ENCODE data around the gene LPAR2. TPM values are rescaled to one million over a fixed set of nuclear protein-coding genes. Genes with fewer than 3 reads are reported as not detected.

LPAR2 gene
- polyA plus RNA-seq, 2 of the 4 experiments (the other 2 are of a cell fraction), result 1.5 to 3.8 TPM

DNA sequence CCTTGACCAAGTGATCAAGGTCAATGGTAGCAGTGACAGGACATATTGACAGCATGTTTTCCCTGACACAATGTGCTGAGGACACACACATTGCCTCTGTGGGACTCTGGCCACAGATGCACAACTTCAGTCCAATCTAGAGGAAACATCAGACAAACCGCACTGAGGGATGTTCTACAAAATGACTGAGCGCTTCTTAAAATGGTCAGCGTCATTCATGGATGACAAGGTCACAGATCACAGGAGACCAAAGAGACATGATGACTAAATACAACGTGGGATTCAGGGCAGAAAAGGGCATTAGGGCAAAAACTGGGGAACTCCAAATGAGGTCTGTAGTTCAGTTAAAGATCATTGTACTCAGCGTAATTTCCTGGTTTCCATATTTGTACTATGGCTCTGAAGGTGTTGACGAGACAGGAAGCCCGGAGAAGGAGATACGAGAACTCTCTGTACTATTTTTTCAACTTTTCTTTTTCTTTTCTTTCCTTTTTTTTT, 30.2 kb downstream of the LPAR2 start:
- H3K4me1 ChIP-seq, result no peaks in the 10 kb centered on the region
- ChIA-PET POLR2A (interaction anchor here (0.7 kb wide), 1 partner anchor 180 kb away, joined by 4 read pairs; no protein-coding TSS in a partner anchor), CTCF (interaction anchor here (0.9 kb wide), 1 partner anchor 9 kb away, joined by 4 read pairs; no protein-coding TSS in a partner anchor)
- no peak for ATAC-seq
- no peak for DNase-seq (ENCODE audit: low read depth in 1 of 2, low spot score in 1 of 2)
- no peak overlapping the region for H3K4me3 ChIP-seq
- FAIRE-seq, result no peak
- no peaks in the 10 kb centered on the region for H3K9me3 ChIP-seq
- no peak overlapping the region for H3K27ac ChIP-seq
- WGBS (ENCODE audit: missing lambda C conversion rate), result 86% methylated on average over 8 of the region's 8 CpGs
- TF ChIP-seq, protein P1, sequence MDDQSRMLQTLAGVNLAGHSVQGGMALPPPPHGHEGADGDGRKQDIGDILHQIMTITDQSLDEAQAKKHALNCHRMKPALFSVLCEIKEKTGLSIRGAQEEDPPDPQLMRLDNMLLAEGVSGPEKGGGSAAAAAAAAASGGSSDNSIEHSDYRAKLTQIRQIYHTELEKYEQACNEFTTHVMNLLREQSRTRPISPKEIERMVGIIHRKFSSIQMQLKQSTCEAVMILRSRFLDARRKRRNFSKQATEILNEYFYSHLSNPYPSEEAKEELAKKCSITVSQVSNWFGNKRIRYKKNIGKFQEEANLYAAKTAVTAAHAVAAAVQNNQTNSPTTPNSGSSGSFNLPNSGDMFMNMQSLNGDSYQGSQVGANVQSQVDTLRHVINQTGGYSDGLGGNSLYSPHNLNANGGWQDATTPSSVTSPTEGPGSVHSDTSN (IDR thresholded peaks at IDR 0.05), result no peak
- TF ChIP-seq, protein P2, sequence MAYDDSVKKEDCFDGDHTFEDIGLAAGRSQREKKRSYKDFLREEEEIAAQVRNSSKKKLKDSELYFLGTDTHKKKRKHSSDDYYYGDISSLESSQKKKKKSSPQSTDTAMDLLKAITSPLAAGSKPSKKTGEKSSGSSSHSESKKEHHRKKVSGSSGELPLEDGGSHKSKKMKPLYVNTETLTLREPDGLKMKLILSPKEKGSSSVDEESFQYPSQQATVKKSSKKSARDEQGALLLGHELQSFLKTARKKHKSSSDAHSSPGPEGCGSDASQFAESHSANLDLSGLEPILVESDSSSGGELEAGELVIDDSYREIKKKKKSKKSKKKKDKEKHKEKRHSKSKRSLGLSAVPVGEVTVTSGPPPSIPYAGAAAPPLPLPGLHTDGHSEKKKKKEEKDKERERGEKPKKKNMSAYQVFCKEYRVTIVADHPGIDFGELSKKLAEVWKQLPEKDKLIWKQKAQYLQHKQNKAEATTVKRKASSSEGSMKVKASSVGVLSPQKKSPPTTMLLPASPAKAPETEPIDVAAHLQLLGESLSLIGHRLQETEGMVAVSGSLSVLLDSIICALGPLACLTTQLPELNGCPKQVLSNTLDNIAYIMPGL (CRISPR knock-in tag; IDR thresholded peaks at IDR 0.05; ENCODE audit: borderline replicate concordance), result no peak
- TF ChIP-seq MAFK (IDR thresholded peaks at IDR 0.05; ENCODE audit: partially characterized antibody), result no peak
- no peak for TF ChIP-seq ZC3H11A (IDR thresholded peaks at IDR 0.05)
- H3K4me2 ChIP-seq, result no peak overlapping the region

DNA sequence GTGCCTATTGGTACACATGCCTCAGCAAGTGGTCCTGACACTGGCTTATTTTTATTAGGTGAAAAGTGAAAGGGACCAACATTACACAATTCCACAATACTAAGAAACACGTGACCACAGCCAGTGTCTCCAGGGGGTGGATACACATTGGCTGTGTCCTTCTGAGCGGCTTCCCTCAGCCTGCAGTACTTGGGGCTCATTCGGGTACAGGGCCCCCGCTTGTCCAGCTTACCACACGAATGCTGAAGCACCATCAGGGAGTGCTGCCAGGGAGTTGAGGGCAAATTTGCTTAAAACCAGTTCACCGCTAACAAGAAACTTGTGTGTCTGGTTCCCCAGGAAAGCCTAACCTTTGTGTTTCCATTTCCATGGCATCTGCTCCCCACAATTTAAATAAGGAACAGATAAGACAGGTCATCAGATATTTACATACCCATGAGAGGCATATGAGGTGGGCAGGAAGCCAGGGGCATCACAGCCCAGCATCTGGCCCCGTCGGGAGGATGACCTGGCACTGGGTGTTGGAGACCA, 32.8 kb downstream of the LPAR2 start:
- TF ChIP-seq ZC3H11A (IDR thresholded peaks at IDR 0.05) (no peak), BHLHE40 (IDR thresholded peaks at IDR 0.05; ENCODE audit: low read depth, low read length) (no peak), RNF2 (IDR thresholded peaks at IDR 0.05; ENCODE audit: borderline replicate concordance, low read depth) (no peak)
- TF ChIP-seq, protein P3, sequence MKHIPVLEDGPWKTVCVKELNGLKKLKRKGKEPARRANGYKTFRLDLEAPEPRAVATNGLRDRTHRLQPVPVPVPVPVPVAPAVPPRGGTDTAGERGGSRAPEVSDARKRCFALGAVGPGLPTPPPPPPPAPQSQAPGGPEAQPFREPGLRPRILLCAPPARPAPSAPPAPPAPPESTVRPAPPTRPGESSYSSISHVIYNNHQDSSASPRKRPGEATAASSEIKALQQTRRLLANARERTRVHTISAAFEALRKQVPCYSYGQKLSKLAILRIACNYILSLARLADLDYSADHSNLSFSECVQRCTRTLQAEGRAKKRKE (CRISPR knock-in tag; IDR thresholded peaks at IDR 0.05; ENCODE audit: low read depth), result no peak
- Histone ChIP-seq H3K4me3 (no peak overlapping the region), H3K4me1 (peaks cover 12% of the 10 kb centered on the region), H3K4me2 (no peak overlapping the region), H3K27ac (no peak overlapping the region), H3K9me3 (no peaks in the 10 kb centered on the region)
- ChIA-PET POLR2A (no interaction called here), CTCF (no interaction called here)
- 59% methylated on average over 7 of the region's 8 CpGs for WGBS (ENCODE audit: missing lambda C conversion rate)
- no peak for FAIRE-seq
- no peak for DNase-seq (ENCODE audit: low read depth in 1 of 2, low spot score in 1 of 2)
- no peak for ATAC-seq

DNA sequence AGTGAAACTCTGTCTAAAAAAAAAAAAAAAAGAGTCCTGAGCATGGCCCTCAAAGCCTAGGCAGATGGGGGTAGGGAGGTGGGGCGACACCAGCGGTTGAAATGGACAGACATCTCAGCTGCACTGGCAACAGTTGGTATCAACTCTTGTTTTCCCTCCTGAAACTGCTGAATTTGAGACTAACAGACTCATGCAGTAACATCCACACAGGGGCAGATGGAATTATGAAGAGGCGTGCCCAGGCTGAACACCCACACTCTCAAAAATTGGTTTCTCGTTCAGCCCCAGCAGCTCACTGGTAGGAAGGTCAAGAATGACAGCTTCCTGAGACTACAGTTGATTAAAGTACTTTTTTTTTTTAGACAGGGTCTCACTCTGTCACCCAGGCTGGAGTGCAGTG, 33.6 kb downstream of the LPAR2 start:
- peaks cover 12% of the 10 kb centered on the region for H3K4me1 ChIP-seq
- CTCF ChIA-PET, result no interaction called here
- no peak for TF ChIP-seq FOSB (CRISPR knock-in tag; IDR thresholded peaks at IDR 0.05)
- no peak for TF ChIP-seq ZC3H11A (IDR thresholded peaks at IDR 0.05)
- TF ChIP-seq, protein P4, sequence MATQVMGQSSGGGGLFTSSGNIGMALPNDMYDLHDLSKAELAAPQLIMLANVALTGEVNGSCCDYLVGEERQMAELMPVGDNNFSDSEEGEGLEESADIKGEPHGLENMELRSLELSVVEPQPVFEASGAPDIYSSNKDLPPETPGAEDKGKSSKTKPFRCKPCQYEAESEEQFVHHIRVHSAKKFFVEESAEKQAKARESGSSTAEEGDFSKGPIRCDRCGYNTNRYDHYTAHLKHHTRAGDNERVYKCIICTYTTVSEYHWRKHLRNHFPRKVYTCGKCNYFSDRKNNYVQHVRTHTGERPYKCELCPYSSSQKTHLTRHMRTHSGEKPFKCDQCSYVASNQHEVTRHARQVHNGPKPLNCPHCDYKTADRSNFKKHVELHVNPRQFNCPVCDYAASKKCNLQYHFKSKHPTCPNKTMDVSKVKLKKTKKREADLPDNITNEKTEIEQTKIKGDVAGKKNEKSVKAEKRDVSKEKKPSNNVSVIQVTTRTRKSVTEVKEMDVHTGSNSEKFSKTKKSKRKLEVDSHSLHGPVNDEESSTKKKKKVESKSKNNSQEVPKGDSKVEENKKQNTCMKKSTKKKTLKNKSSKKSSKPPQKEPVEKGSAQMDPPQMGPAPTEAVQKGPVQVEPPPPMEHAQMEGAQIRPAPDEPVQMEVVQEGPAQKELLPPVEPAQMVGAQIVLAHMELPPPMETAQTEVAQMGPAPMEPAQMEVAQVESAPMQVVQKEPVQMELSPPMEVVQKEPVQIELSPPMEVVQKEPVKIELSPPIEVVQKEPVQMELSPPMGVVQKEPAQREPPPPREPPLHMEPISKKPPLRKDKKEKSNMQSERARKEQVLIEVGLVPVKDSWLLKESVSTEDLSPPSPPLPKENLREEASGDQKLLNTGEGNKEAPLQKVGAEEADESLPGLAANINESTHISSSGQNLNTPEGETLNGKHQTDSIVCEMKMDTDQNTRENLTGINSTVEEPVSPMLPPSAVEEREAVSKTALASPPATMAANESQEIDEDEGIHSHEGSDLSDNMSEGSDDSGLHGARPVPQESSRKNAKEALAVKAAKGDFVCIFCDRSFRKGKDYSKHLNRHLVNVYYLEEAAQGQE (IDR thresholded peaks at IDR 0.05), result no peak
- TF ChIP-seq TP53 (CRISPR knock-in tag; IDR thresholded peaks at IDR 0.05), result no peak
- TF ChIP-seq, protein P5, sequence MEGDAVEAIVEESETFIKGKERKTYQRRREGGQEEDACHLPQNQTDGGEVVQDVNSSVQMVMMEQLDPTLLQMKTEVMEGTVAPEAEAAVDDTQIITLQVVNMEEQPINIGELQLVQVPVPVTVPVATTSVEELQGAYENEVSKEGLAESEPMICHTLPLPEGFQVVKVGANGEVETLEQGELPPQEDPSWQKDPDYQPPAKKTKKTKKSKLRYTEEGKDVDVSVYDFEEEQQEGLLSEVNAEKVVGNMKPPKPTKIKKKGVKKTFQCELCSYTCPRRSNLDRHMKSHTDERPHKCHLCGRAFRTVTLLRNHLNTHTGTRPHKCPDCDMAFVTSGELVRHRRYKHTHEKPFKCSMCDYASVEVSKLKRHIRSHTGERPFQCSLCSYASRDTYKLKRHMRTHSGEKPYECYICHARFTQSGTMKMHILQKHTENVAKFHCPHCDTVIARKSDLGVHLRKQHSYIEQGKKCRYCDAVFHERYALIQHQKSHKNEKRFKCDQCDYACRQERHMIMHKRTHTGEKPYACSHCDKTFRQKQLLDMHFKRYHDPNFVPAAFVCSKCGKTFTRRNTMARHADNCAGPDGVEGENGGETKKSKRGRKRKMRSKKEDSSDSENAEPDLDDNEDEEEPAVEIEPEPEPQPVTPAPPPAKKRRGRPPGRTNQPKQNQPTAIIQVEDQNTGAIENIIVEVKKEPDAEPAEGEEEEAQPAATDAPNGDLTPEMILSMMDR (IDR thresholded peaks at IDR 0.05), result no peak
- TF ChIP-seq MAZ (IDR thresholded peaks at IDR 0.05; ENCODE audit: borderline replicate concordance, low read depth, low read length), result no peak
- no peak for TF ChIP-seq HOXA7 (CRISPR knock-in tag; IDR thresholded peaks at IDR 0.05)
- TF ChIP-seq SREBF2 (IDR thresholded peaks at IDR 0.05), result no peak
- TF ChIP-seq, protein P6, sequence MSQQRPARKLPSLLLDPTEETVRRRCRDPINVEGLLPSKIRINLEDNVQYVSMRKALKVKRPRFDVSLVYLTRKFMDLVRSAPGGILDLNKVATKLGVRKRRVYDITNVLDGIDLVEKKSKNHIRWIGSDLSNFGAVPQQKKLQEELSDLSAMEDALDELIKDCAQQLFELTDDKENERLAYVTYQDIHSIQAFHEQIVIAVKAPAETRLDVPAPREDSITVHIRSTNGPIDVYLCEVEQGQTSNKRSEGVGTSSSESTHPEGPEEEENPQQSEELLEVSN (IDR thresholded peaks at IDR 0.05; ENCODE audit: borderline replicate concordance, low read depth), result no peak
- TF ChIP-seq NFE2L2 (conservative IDR thresholded peaks at IDR 0.05; ENCODE audit: low read length), result no peak
- TF ChIP-seq CHD2 (IDR thresholded peaks at IDR 0.05; ENCODE audit: low read length, partially characterized antibody), result no peak
- no peak for TF ChIP-seq JUNB (IDR thresholded peaks at IDR 0.05)
- TF ChIP-seq, protein P7, sequence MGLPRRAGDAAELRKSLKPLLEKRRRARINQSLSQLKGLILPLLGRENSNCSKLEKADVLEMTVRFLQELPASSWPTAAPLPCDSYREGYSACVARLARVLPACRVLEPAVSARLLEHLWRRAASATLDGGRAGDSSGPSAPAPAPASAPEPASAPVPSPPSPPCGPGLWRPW (IDR thresholded peaks at IDR 0.05), result no peak
- TF ChIP-seq NPAS2 (CRISPR knock-in tag; IDR thresholded peaks at IDR 0.05; ENCODE audit: borderline replicate concordance), result no peak
- no peak for TF ChIP-seq HDAC2 (IDR thresholded peaks at IDR 0.05)
- no peak for TF ChIP-seq CEBPB (IDR thresholded peaks at IDR 0.05)
- no peak for TF ChIP-seq KDM5A (IDR thresholded peaks at IDR 0.05)

More for the DNA sequence above, 33.6 kb downstream of the LPAR2 start:
- no peak overlapping the region for H3K27ac ChIP-seq
- ATAC-seq (no peak), DNase-seq (ENCODE audit: low read depth in 1 of 2, low spot score in 1 of 2) (no peak), FAIRE-seq (no peak)
- WGBS (ENCODE audit: missing lambda C conversion rate), result 91% methylated on average over 4 of the region's 4 CpGs
- H3K9me3 ChIP-seq, result no peaks in the 10 kb centered on the region
- POLR2A ChIA-PET, result no interaction called here
- H3K4me3 ChIP-seq, result no peak overlapping the region
- no peak overlapping the region for H3K4me2 ChIP-seq

Measured in A549 (cell line).